Activated T-cell treated with anti-CD3 and anti-CD28 coated beads, Interleukin-2, amount 50 U/mL, for 4 hours (primary cell): ENCODE results near the gene RAB3GAP1. TPM values are rescaled to one million over a fixed set of nuclear protein-coding genes. Genes with fewer than 3 reads are reported as not detected.

Experiments used
- ATAC-seq, 2 donors: fragments of 200-7000 bp; cut with Tn5 transposase; one replicate each; pipeline ENCODE4 v1.10.0; 2021
- DNase-seq: peaks from one replicate; pipeline ENCODE4 v3.0.0-alpha.2; 2020
- H3K27me3 Mint-ChIP-seq: one replicate; pipeline ENCODE4 v1.8.0; 2021; ENCODE audit warnings: low read depth, mixed read lengths
- H3K36me3 Mint-ChIP-seq: one replicate; pipeline ENCODE4 v1.8.0; 2022; ENCODE audit warnings: mixed read lengths; ENCODE audit not compliant: insufficient read depth
- H3K4me1 Mint-ChIP-seq: one replicate; pipeline ENCODE4 v1.8.0; 2021; ENCODE audit warnings: low read depth, mixed read lengths
- H3K4me3 Mint-ChIP-seq: one replicate; pipeline ENCODE4 v1.8.0; 2021; ENCODE audit warnings: mild to moderate bottlenecking, moderate library complexity, mixed read lengths
- H3K9me3 Mint-ChIP-seq: one replicate; pipeline ENCODE4 v1.8.0; 2021; ENCODE audit warnings: mixed read lengths
- total RNA-seq, 3 donors: library from RNA; stranded (reverse); gene quantifications; one replicate each; pipeline ENCODE4 v1.2.1, GENCODE V29; 2021

The RAB3GAP1 gene
- total RNA-seq, 3 donors from 2014 or later = 33.4 to 38.6 (median 36.7) TPM

GRCh38 chr2:135174810-135175093 lies 122.7 kb downstream of the RAB3GAP1 start:
- no peaks in the 10 kb centered on the region for H3K27me3 Mint-ChIP-seq
- peaks cover 2% of the 10 kb centered on the region for H3K4me1 Mint-ChIP-seq
- no peak overlapping the region for H3K4me3 Mint-ChIP-seq
- peaks cover 53% of the 10 kb centered on the region for H3K36me3 Mint-ChIP-seq
- peaks cover 8% of the 10 kb centered on the region for H3K9me3 Mint-ChIP-seq
- DNase-seq (no peak), ATAC-seq (no peak)

DNA sequence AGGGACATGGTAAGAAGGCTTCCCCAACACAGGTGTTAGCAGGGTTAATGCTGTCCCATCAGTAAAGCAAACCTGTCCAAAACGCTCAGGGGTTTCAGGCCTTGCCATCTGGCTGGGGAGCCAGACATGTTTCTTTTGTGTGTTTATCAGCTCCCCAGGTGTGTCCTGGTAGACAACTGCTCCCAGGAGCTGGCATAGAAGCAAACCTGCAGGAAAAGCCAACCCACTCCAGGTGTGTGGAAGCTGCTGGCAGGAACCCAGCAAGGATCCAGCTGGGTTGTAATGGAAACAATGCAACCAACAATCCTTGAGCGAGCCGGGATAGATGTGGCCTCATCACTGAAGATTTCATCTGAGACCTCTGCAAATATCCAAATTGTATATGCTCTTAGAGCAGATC lies 123.1 kb downstream of the RAB3GAP1 start:
- Mint-ChIP-seq H3K9me3 (peaks cover 8% of the 10 kb centered on the region), H3K27me3 (no peaks in the 10 kb centered on the region), H3K36me3 (peaks cover 53% of the 10 kb centered on the region), H3K4me1 (peaks cover 2% of the 10 kb centered on the region), H3K4me3 (no peak overlapping the region)
- ATAC-seq = no peak
- no peak for DNase-seq

DNA sequence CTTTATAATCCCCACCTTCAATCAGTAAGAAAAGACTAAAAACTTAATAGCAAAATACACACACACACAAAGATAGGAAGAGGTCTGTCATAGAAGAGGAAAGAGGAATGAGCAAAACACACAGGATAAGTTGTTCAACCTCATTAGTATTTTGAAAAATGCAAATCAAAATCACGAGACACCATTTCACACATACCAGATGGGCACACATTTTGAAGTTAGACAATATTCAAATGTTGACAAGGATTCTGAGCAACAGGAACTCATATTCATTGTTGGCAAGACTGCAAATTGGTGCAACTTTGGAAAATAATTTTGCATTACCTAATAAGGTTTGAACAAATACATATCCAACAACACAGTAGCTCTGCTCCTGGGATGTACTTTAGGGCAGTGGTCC lies 127.6 kb downstream of the RAB3GAP1 start:
- Mint-ChIP-seq H3K4me3 (no peak overlapping the region), H3K4me1 (no peaks in the 10 kb centered on the region), H3K27me3 (no peaks in the 10 kb centered on the region), H3K9me3 (peaks cover 8% of the 10 kb centered on the region), H3K36me3 (peaks cover 28% of the 10 kb centered on the region)
- ATAC-seq = no peak
- no peak for DNase-seq

- no peaks in the 10 kb centered on the region for H3K4me1 Mint-ChIP-seq
- no peaks in the 10 kb centered on the region for H3K27me3 Mint-ChIP-seq
- peaks cover 10% of the 10 kb centered on the region for H3K36me3 Mint-ChIP-seq
- H3K4me3 Mint-ChIP-seq = no peak overlapping the region
- peaks cover under 1% of the 10 kb centered on the region for H3K9me3 Mint-ChIP-seq
- ATAC-seq (no peak), DNase-seq (no peak)
These were observed 130.1 kb downstream of the RAB3GAP1 start for GRCh38 chr2:135182190-135182589.

GRCh38 chr2:135182601-135183000 lies 130.5 kb downstream of the RAB3GAP1 start:
- no peaks in the 10 kb centered on the region for H3K4me1 Mint-ChIP-seq
- H3K36me3 Mint-ChIP-seq = peaks cover 5% of the 10 kb centered on the region
- no peaks in the 10 kb centered on the region for H3K27me3 Mint-ChIP-seq
- DNase-seq (no peak), ATAC-seq (no peak)
- no peaks in the 10 kb centered on the region for H3K9me3 Mint-ChIP-seq
- no peak overlapping the region for H3K4me3 Mint-ChIP-seq

DNA sequence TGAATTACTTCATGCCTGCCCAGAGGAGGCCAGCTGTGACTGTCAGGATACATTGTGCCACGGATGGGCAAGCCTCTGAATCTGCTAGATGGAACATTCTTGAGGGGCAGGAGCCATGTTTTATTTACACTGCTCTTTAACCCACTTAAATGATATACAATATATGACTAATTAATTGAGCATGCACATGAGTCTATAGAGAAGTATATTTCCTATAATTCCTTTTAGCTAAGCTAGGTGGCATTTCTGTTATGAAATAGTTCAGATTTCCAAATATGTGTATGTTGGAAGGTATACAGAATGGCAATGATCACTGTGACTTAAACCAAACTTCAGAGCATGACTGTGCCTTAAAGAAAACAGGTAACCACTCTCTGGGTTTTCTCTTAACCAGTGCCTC lies 131.7 kb downstream of the RAB3GAP1 start:
- peaks cover 4% of the 10 kb centered on the region for H3K9me3 Mint-ChIP-seq
- no peak overlapping the region for H3K4me3 Mint-ChIP-seq
- no peaks in the 10 kb centered on the region for H3K4me1 Mint-ChIP-seq
- ATAC-seq (no peak), DNase-seq (no peak)
- H3K36me3 Mint-ChIP-seq = peaks cover 3% of the 10 kb centered on the region
- H3K27me3 Mint-ChIP-seq = no peaks in the 10 kb centered on the region

- no peaks in the 10 kb centered on the region for H3K4me1 Mint-ChIP-seq
- no peaks in the 10 kb centered on the region for H3K27me3 Mint-ChIP-seq
- H3K4me3 Mint-ChIP-seq = no peak overlapping the region
- H3K9me3 Mint-ChIP-seq = peaks cover 18% of the 10 kb centered on the region
- ATAC-seq = no peak
- DNase-seq = no peak
- peaks cover 6% of the 10 kb centered on the region for H3K36me3 Mint-ChIP-seq
These were observed 134.0 kb downstream of the RAB3GAP1 start for GRCh38 chr2:135186054-135186453.

GRCh38 chr2:135187270-135187669 lies 135.2 kb downstream of the RAB3GAP1 start:
- Mint-ChIP-seq H3K9me3 (peaks cover 20% of the 10 kb centered on the region), H3K27me3 (no peaks in the 10 kb centered on the region), H3K4me3 (no peak overlapping the region), H3K36me3 (peaks cover 6% of the 10 kb centered on the region), H3K4me1 (no peaks in the 10 kb centered on the region)
- DNase-seq (no peak), ATAC-seq (no peak)

DNA sequence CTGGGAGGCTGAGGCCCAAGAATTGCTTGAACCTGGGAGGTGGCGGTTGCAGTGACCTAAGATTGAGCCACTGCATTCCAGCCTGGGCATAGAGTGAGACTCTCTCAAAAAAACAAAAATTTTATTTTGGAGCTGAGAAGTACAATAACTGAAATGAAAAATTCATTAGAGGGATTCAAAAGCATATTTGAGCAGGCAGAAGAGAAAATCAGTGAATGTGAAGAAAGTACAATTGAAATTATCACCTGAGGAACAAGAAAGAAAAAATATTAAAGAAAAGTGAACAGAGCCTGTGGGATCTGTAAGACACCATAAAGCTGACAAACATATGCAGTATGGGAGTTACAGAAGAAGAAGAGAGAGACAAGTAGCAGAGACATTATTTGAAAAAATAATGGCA lies 137.1 kb downstream of the RAB3GAP1 start:
- H3K36me3 Mint-ChIP-seq = peaks cover 4% of the 10 kb centered on the region
- H3K4me1 Mint-ChIP-seq = no peaks in the 10 kb centered on the region
- H3K27me3 Mint-ChIP-seq = no peaks in the 10 kb centered on the region
- ATAC-seq (no peak), DNase-seq (no peak)
- H3K4me3 Mint-ChIP-seq = no peak overlapping the region
- peaks cover 26% of the 10 kb centered on the region for H3K9me3 Mint-ChIP-seq

DNA sequence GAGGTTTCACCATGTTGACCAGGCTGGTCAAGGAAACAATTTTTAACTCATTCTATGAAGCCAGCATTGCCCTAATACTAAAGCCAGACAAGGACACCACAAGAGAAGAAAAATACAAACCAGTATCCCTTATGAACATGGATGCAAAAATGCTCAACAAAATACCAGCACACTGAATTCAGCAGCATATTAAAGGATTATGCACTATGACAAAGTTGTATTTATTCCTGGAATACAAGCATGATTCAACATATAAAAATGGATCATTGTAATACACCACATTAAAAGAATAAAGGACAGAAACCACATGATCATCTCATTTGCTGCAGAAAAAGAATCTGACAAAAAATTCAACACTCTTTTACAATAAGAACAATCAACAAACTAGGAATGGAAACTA lies 138.7 kb downstream of the RAB3GAP1 start:
- H3K4me3 Mint-ChIP-seq = no peak overlapping the region

DNA sequence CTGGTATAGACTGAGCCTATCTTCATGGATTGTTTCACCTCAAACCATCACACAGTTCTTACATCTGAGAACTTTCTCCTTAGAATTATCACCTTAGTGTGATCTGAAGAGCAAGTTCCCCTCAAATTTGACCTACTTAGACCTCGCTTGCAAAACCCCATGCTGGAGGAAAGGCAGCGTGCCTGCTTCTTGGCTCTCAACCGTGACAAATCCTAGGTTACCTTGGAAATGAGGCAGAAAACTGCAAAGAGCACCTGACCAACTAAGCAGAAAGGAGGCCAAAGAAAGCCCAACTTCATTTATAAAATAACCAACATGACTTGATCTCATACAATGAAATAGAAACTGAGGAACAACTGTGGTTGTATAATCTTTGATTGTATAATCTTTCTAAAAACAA lies 146.4 kb downstream of the RAB3GAP1 start:
- peaks cover 12% of the 10 kb centered on the region for H3K36me3 Mint-ChIP-seq
- H3K4me3 Mint-ChIP-seq = no peak overlapping the region
- DNase-seq = no peak
- ATAC-seq = no peak
- no peaks in the 10 kb centered on the region for H3K9me3 Mint-ChIP-seq
- no peaks in the 10 kb centered on the region for H3K27me3 Mint-ChIP-seq
- H3K4me1 Mint-ChIP-seq = no peaks in the 10 kb centered on the region

More for the DNA sequence above, 138.7 kb downstream of the RAB3GAP1 start:
- H3K4me1 Mint-ChIP-seq = no peaks in the 10 kb centered on the region
- DNase-seq (no peak), ATAC-seq (no peak)
- H3K9me3 Mint-ChIP-seq = peaks cover 26% of the 10 kb centered on the region
- peaks cover 4% of the 10 kb centered on the region for H3K36me3 Mint-ChIP-seq
- H3K27me3 Mint-ChIP-seq = no peaks in the 10 kb centered on the region

GRCh38 chr2:135202751-135203150 lies 150.7 kb downstream of the RAB3GAP1 start:
- H3K36me3 Mint-ChIP-seq = peaks cover 12% of the 10 kb centered on the region
- no peaks in the 10 kb centered on the region for H3K27me3 Mint-ChIP-seq
- DNase-seq (no peak), ATAC-seq (no peak)
- no peak overlapping the region for H3K4me3 Mint-ChIP-seq
- no peaks in the 10 kb centered on the region for H3K4me1 Mint-ChIP-seq
- H3K9me3 Mint-ChIP-seq = no peaks in the 10 kb centered on the region

- ATAC-seq (no peak), DNase-seq (no peak)
- Mint-ChIP-seq H3K4me3 (no peak overlapping the region), H3K4me1 (no peaks in the 10 kb centered on the region), H3K27me3 (no peaks in the 10 kb centered on the region), H3K9me3 (no peaks in the 10 kb centered on the region), H3K36me3 (peaks cover 9% of the 10 kb centered on the region)
These were observed 151.9 kb downstream of the RAB3GAP1 start for GRCh38 chr2:135203944-135204343.

DNA sequence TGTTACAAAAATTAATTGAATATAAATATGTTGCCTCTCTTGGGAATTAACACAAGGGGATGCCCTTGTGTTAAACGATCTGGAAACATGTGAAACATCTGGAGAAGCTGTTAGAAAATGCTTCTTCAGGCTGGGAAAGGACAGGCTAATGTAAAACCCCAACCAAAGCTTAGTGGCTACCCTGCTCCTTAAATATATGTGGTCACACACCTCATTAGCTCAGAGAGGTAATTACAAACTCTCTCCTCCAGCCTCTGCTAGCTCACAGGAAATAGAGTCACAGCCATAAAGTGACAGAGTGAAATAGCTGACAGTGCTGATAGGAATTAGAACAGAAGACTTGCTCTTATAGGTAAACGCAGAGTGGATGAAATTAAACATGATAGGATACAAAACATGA lies 155.9 kb downstream of the RAB3GAP1 start:
- no peak for ATAC-seq
- H3K27me3 Mint-ChIP-seq = no peaks in the 10 kb centered on the region
- no peaks in the 10 kb centered on the region for H3K36me3 Mint-ChIP-seq
- no peak for DNase-seq
- no peaks in the 10 kb centered on the region for H3K4me1 Mint-ChIP-seq
- H3K4me3 Mint-ChIP-seq = no peak overlapping the region
- H3K9me3 Mint-ChIP-seq = no peaks in the 10 kb centered on the region

GRCh38 chr2:135212757-135213156 lies 160.7 kb downstream of the RAB3GAP1 start:
- Mint-ChIP-seq H3K4me3 (no peak overlapping the region), H3K27me3 (no peaks in the 10 kb centered on the region), H3K9me3 (no peaks in the 10 kb centered on the region), H3K4me1 (no peaks in the 10 kb centered on the region), H3K36me3 (peaks cover 3% of the 10 kb centered on the region)
- no peak for ATAC-seq
- DNase-seq = no peak

DNA sequence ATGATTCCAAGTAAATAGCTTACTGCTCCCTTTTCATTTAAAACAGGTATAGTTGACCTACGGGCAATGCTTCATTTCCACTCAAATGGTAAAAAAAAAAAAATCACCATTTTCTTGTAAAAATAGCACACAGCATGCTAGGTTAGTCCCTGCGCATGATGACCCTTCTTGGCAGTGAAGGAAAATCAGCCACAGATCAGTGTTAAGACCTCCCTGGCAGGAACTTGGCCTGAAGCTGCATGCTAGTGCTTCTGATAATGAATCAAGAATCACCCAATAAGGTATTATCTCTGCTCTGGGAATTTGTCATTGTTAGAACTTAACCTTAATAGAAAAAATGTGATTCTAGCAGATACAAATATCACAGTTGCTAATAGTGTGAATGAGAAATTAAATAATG lies 166.3 kb downstream of the RAB3GAP1 start:
- no peak overlapping the region for H3K4me3 Mint-ChIP-seq
- H3K4me1 Mint-ChIP-seq = no peaks in the 10 kb centered on the region
- no peaks in the 10 kb centered on the region for H3K9me3 Mint-ChIP-seq
- H3K27me3 Mint-ChIP-seq = no peaks in the 10 kb centered on the region
- peaks cover 11% of the 10 kb centered on the region for H3K36me3 Mint-ChIP-seq
- DNase-seq (no peak), ATAC-seq (no peak)
